DND-41 (cell line): ENCODE results near the gene CRLF2.

Experiments
- CTCF ChIP-seq: IDR thresholded peaks from 2 replicates; pipeline ENCODE4 v1.5.1; 2012; ENCODE audit warnings: borderline replicate concordance, low read length, moderate library complexity, mild to moderate bottlenecking; ENCODE audit not compliant: poor library complexity, severe bottlenecking; ENCODE audit errors: extremely low read depth
- EZH2 ChIP-seq: IDR thresholded peaks from 3 replicates; pipeline ENCODE4 v1.6.1; 2012; ENCODE audit warnings: borderline replicate concordance, low read depth, mild to moderate bottlenecking, moderate library complexity, low read length, inconsistent platforms; ENCODE audit not compliant: severe bottlenecking

GRCh38 chrX:1169189-1169588 lies 43.3 kb downstream of the CRLF2 start:
- TF ChIP-seq CTCF = no peak
- no peak for TF ChIP-seq EZH2
